H1 (cell line): Measurements from ENCODE around the gene ARHGAP42. TPM values are rescaled to one million over a fixed set of nuclear protein-coding genes. Genes with fewer than 3 reads are reported as not detected.

Source experiments
- RAD21 ChIP-seq, 2 experiments: IDR thresholded peaks in 1 of 2; conservative IDR thresholded peaks in 1 of 2; 2 replicates each; pipeline ENCODE4 v1.6.1; 2011; ENCODE audit warnings: low read depth in 2 of 2, low read length in 2 of 2, improper control_type of control experiment in 1 of 2, inconsistent platforms in 1 of 2, mild to moderate bottlenecking in 1 of 2, moderate library complexity in 1 of 2
- SP1 ChIP-seq: IDR thresholded peaks from 2 replicates; pipeline ENCODE4 v1.6.1; 2011; ENCODE audit warnings: low read depth, low read length
- SRF ChIP-seq: IDR thresholded peaks from 2 replicates; pipeline ENCODE4 v1.6.1; 2011; ENCODE audit warnings: mild to moderate bottlenecking, low read depth, low read length, moderate library complexity
- TCF12 ChIP-seq: IDR thresholded peaks from 2 replicates; pipeline ENCODE4 v1.6.1; 2011; ENCODE audit warnings: low read depth, mild to moderate bottlenecking, low read length
- polyA plus RNA-seq, 7 experiments: library from polyadenylated mRNA; depleted of rRNA in 3 of 7; stranded (reverse) in 5 of 7; unstranded in 2 of 7; fragments of >200 nt in 5 of 7; fragments of 200-250 nt in 2 of 7; gene quantifications; 1 replicate in 5 of 7; 2 replicates in 1 of 7; 4 replicates in 1 of 7; pipeline versions ENCODE4 v1.2.1 to v1.2.3, GENCODE V29; 2011 to 2013; ENCODE audit warnings: missing spikeins in 2 of 7, mixed read lengths in 2 of 7
- total RNA-seq: library from RNA; stranded (reverse); fragmentation: NEBNext Ultra II Directional; extraction: Animal tissue kit (Norgen Biotek cat#: 25700); gene quantifications from 2 replicates; pipeline ENCODE4 v1.2.1, GENCODE V29; 2021

The ARHGAP42 gene
- total and polyA plus RNA-seq, 2 of the 8 experiments (the other 6 are each of a cell fraction or from before 2014, with no cell fraction given) = 22.2 to 33.5 TPM

- TF ChIP-seq RAD21 (IDR thresholded peaks at IDR 0.05 in 1 of 2, conservative IDR thresholded peaks at IDR 0.05 in 1 of 2; ENCODE audit: low read depth in 2 of 2, low read length in 2 of 2) = no peak
- no peak for TF ChIP-seq SRF
- no peak for TF ChIP-seq TCF12
- no peak for TF ChIP-seq SP1
Measured at GRCh38 chr11:100638648-100639047, 48.4 kb upstream of the ARHGAP42 start (continued).
